HG02970 (cell line): ENCODE measurements around the gene THSD8.

Experiments used
- ATAC-seq: cut with Tn5 transposase; IDR thresholded peaks from one replicate; pipeline ENCODE4 v1.9.1; 2021; ENCODE audit warnings: mild to moderate bottlenecking, moderate library complexity, moderate number of reproducible peaks; ENCODE audit not compliant: unreplicated experiment, low FRiP score

Gene THSD8

DNA sequence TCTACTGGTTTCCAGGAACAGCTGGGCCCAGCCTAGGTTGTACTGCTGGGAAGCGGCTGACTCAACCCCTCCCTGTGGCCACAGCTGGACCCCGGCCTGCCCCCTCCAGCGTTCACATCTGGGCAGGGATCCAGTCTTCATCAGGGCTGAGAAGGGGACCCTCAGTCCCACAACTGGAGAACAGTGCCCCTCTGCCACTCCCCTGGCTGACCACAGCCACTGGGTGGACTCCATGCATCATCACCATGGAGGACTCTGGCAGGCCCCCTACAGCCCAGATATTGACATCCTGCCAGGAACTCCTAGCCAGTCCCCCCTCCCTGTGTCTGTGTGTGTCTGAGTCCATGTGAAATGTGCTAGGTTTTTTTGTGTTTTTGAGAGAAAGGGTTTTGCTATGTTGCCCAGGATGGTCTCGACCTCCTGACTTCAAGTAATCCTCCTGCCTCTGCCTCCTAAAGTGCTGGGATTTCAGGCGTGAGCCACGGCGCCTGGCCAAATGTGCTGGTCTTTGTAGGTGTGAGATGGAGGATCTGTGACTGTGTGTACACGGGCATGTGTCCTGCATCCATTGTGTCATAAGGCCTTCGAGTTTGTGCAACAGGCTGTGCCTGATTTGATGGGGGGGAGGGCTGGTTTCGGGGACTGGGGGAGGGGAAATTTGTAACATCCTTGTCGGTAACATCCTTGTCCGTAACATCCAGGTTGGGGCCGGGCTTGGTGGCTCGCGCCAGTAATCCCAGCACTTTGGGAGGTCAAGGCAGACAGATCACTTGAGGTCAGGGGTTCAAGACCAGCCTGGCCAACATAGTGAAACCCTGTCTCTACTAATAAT is 22.5 kb upstream of the THSD8 start:
- ATAC-seq: no peak

DNA sequence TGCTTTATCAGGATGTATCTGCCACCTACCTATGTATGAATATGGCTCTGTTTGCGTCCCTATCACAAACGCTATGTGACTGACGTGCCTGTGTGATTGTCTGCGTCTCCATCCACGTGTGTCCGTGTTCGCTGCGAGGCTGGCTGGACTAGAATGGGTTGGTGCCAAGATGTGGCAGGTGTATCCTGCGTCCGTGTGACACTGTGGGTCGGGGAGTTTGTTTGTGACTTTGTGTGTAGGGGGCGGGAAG is 19.8 kb upstream of the THSD8 start:
- ATAC-seq: no peak

DNA sequence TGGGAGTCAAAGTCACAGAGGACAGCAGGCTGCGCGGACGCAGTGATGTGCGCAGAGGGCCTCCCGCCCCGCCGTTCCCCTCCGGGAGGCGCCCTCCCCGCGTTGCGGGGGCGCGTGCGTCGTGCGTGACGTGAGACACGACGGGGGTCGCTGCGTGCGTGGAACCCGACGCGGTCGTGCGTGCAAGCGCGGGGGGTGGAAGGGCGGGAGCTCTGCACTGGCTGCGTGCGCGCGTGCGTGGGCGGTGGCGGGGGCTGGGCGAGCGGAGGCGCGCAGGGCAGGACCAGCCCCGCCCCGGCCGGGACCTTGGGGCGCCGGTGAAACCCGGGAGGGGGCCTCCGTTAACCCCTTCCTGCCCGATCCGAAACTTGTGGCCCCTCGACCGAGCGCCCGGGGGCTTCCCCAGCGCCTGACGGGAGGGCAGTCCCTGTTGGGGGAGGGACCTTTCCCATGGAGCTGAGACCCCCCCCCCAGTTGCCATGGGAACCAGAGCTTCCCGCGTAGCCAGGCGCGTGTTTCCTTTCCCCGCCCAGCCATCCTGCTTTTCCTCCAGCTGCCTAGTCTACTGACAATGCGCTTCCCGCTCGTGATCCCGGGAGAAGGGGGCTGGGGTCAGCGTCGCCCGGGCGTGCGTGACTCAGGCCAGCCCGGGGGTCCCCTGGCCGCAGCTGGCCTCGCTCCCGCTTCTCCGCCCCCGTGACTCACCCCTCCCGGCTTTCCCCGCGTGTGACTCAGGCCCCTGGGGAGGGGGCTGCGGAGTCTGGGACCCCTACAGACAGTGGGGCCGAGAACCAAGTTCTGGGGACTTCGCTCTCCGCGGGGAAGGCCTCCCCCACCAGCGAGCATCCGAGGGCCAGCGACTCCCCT is 19.2 kb upstream of the THSD8 start:
- peak; percentile 38 for ATAC-seq

DNA sequence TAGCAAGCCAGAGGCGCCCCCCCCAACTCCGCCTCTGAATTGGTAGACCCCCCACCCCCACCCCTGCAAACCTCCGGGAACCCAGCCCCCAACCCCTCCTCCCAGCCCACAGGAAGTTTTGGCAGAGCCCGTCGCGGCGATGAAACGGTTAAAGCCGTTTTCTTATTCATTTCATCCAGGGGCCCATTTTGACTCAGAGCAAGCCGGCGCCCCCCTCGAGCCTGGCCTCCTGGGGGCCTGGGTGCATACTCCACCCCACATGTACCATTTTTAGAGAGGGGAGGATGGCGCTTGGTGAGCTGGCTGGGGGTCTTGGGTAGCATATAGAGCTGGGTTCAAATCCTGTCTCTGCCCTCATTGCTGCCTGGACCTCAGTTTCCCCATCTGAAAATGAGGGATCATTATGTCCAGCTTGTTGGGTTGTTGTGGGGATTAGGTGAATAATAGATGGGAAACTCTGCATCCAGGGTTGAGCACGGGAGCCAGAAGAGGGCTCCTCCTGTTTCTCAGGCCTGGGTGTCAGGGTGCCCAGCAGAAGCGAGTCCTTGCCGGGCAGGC is 18.5 kb upstream of the THSD8 start:
- ATAC-seq: no peak

DNA sequence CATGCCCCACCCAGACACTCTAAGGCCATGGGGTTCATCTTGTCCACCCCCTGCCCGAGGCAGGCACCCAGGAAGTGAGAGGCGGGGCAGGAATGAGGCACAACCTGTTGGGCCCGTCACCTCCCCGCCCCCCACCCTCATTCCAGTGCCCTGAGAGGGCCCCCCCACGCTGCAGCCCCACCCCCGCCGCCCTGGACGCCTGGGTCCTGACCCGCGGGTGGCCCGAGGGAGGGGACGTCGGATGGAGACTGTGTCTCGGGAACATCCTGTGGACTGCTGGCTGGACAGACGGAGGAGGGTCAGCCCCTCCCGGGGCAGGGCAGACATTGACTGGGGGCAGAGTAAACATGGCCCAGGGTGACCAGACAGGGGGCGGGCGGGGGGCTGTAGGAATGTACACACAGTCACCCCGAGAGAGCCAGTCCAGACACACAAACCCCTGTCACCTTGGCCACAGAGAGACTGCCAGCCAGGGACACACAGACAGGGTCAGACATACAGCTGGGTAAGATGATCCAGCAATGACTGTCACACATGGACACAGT is 17.9 kb upstream of the THSD8 start:
- ATAC-seq: no peak

DNA sequence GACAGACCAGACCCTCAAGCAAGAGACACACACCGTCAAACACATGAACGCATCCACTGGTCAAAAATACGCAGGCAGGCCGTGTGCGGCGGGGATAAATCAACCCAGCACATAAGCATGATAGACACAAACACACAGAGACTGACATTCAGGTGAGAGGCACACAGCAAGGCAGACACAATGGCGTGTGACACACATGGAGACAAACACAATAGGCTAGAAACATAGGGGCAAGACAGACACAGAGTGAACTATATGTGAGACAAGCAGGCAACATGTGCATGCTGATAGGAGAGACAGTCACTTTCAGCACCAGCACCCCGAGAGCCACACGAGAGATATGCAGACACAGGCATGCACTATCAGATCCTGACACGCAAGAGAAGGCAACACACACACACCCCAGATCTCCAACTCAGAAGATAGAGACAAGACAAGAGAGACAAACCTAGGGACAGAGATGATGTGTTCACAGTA is 17.4 kb upstream of the THSD8 start:
- ATAC-seq: no peak

DNA sequence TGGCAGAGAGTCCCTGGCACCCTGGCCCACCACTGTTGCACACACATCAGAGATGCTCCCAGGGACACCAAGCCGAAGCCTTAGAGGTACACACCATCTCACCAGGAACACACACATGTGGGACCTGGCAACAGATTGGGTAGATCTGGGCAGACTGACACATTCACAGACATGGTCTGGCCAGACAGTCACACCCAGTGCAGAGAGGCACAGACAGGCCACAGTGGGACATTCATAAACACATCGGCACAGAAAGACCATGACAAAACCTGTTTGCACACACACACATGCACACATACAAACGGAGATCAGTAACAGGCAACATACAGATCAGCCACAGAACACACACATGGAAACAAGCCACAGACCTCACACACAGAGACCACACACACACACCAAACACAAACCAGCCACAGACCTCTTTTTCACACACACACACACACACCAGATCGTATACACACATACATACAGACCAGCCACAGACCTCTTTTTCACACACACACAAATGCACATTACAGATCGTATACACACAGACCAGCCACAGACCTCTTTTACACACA is 16.9 kb upstream of the THSD8 start:
- no peak for ATAC-seq

DNA sequence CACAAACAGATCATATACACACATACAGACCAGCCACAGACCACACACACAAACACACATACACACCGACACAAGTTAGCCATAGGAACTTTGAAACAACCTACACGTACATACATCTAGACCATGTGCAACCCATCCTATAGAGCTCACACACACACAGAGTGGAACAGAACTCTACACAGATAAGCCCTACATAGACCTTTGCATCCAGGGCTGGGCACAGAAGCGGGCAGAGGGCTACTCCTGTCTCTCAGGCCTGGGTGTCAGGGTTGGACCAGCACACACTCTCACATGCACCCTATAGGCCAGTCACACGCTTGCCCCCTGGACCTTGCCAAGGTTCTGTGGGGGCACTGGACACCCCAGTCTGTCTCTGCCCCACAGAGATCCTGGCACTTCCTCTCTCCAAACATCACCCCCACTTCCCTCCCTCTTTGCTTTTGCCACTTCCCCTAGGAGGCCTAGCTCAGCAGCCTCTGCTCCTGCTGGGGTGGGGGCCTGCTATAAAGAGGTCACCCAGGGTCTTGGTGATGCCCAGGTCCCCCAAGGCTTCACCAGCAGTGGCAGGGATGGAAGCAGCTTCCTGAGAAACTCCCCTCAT is 16.3 kb upstream of the THSD8 start:
- ATAC-seq: no peak

DNA sequence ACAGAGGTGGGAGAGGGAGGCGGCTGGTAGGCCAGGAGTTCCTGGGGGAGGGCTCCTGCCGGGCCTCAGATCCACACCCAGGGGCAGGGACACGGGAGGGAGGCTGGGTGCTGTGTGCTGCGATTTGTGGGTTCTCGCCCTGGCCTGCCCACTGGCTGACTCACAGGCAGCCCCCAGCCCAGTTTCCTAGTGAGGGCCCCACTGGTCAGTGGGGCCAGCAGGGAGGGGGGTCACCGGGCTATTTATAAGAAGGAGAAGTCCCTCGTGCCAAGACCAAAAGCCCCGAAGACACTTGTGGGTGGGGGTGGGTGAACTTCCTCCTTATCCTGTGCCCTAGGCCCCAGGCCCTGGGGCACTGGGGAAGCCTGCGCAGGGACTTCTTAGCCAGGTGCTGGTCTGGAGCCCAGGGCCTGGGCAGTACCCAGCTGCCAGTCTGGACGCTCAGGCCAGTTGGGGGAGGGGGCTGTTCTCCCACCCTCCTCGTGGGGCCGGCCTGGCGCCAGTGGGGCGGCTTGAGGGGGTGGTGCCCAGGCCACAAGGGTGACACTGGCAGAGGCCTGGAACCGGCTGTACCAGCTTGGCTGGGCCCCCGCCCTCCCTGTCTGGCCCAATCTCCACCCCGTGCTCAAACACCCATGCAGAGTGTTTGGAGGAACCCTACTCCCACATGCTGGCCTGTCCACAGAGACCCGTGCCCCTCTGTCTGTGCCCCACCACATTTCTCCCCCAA is 15.6 kb upstream of the THSD8 start:
- ATAC-seq: no peak

DNA sequence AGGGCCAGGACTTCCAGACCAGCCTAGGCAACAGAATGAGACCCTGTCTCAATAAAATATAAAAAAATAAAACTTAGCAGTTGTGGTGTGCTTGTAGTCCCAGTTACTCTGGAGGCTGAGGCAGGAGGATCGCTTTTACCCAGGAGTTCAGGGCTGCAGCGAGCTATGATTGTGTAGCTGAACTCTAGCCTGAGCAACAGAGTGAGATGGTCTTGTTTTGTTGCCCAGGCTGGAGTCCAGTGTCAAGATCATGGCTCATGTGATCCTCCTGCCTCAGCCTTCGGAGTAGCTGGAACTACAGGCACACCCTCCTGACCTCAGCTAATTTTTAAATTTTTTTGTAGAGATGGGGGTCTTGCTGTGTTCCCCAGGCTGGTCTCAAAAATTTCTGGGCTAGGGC is 14.9 kb upstream of the THSD8 start:
- ATAC-seq: no peak

DNA sequence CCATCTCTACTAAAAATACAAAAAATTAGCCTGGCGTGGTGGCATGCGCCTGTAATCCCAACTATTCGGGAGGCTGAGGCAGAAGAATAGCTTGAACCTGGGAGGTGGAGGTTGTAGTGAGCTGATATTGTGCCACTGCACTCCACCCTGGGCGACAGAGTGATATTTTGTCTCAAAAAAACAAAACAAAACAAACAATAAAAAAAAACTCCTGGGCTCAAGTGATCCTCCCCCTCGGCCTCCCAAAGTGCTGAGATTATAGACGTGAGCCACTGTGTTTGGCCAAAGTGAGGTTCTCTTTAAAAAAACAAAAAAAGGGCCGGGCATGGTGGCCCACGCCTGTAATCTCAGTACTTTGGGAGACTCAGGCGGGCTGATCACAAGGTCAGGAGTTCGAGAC is 14.4 kb upstream of the THSD8 start:
- no peak for ATAC-seq

DNA sequence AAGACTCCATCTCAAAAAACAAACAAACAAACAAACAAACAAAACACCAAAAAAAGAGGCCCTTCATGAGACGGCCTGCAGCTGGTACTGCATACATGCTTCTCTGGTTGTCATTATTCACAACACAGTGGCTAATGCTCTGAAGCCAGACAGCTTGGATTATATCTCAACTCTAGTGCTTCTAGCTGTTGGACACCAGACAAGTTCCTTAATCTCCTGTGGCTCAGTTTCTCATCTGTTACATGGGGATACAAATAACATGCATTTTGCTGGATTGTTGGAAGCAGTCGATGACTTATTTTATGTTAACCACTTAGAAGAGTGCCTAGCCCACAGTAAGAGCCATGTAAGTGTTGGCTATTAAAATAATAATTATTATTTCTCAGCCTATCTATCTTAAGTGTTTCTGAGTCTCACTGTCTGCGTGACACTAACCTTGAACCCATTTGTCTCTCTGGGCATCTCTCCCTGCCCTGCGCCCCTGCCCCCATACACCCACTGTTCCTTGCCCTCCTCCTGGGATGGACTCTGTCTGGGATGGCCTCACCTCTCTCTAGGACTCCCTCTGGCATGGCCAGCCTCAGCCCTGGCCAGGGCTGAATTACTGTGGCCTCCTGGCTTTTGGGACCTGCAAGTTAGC is 13.7 kb upstream of the THSD8 start:
- ATAC-seq: no peak

DNA sequence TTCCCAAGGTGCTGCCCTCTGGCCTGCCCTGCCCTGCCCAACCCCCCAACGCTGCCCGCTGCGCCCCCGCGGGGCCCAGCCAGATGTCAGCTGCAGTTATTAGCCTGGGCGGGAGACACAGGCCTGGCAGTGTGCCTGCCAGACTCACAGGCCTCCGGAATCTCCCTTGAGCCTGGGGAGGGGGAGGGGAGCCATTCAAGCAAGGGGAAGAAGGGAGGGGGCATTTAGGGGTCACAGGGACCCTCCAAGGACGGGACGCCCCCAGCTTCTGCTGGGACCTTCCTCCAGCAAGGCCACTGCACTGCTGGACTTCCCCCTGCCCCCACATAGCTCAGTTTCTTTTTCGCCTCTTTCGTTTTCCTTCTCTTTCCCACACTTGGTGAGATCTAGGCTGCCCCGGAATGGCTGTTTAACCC is 13.2 kb upstream of the THSD8 start:
- ATAC-seq: no peak

DNA sequence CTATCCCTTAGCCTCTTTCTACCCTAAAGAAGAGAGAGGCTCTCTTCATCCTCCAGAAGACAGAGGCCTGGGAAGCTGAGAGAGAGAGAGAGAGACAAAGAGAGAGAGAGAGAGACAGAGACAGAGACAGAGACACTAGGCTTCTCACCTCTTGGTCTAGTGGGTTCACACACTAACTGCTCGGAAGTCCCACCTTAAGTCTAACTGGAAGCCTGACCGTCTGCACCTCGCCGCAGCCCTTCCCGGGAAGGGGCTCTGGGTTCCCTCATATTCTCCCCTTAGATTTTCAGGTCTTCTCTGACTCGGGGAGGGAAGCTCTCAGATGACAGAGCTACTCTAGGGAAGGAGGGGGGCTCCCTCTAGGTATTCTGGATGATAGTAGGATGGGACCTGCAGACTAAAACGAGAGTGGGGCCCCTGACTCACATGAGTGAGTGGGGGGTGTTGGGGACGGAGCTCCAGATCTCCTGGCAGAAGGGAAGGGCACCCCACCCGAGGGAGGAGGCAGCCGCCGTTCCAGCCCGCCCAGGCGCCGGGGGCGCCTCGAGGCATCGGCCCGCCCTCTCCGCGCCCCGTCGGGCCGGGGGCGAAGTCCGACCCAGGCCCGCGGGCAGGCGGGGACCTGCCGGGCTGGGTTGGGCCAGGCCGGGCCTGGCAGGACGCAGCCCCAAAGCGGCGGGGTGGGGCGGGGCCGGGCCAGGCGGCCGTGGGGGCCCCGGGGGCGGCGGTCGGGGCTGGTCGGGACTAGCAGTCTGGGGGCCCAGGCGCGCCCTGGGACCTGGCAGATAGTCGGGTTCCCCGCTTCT is 12.6 kb upstream of the THSD8 start:
- ATAC-seq: no peak

DNA sequence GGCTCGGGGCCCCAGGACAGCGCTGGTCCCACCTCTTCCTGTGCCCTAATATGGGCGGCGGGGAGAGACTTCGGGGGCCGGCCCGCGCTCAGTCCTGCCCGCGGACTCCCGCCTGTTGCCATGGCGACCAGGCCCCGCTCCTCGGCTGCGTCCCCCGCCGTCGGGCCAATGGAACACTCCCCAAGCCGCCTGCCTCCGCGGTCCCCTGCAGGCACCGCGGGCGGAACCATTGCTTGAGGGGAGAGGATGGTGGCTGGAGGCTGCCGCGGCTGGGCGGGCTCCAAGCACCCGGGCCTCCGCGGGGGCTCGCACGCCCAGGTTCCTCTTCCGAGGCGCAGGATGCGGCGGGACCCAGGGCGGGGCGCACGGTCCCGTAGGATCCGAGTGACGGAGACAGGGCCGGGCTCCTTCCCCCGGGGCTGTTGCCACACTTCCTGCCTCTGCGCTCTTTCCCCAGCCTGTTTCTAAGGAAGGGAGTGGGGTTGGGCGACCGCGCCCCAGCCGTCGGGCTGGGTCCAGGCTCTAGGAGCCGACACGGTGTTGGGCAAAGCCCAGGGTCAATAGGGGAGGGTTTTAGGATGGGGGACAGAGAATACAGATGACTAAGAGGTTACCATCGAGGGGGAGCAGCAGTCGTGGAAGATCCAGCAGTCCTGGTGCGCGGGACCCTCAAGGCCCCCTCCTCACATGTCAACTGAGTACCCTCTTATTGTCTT is 11.8 kb upstream of the THSD8 start:
- peak; percentile 29 for ATAC-seq

DNA sequence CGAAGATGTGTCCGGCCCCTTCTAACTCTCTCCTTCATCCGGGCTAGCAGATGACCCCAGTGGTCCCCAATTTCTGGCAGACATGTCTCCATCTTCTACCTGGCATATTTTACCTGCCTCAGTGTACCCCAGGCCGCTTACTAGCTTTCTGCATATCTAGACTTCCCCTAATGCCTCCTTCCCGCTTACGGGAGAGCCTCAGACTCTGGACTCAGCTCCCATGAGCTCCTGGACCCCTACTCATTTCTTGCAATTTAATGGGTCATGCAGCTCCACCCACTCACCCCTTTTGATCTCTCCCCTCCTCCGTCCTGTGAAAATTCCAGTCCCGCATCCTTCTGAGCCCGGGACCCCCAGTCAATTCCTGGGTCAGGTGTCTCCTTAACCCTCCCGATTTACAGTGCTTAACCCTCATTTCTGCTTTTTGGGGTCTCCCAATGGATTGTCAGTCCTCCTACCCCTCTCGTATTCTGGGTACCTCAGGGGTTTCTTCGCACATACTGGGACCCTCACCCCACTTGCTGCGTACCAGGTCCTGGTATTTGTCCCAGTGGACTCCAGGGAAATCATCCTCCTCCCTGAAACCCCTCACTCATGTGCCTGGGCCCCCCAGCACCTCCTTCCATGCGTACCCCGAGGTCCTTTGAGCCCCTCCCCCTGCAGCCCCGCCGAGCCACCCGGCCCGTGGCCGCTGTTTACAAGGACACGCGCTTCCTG is 11.1 kb upstream of the THSD8 start:
- no peak for ATAC-seq

DNA sequence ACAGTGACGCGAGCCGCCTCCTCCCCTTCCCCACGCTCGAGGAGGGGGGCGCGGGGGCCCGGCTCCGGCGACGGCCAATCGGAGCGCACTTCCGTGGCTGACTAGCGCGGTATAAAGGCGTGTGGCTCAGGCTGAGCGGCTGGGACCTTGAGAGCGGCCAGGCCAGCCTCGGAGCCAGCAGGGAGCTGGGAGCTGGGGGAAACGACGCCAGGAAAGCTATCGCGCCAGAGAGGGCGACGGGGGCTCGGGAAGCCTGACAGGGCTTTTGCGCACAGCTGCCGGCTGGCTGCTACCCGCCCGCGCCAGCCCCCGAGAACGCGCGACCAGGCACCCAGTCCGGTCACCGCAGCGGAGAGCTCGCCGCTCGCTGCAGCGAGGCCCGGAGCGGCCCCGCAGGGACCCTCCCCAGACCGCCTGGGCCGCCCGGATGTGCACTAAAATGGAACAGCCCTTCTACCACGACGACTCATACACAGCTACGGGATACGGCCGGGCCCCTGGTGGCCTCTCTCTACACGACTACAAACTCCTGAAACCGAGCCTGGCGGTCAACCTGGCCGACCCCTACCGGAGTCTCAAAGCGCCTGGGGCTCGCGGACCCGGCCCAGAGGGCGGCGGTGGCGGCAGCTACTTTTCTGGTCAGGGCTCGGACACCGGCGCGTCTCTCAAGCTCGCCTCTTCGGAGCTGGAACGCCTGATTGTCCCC is 10.4 kb upstream of the THSD8 start, which contains the start of gene JUNB:
JUNB (plus strand) TSS at position 142 of the 706 bp plus-strand sequence; CDS start at position 428, 286 bp downstream.
- ATAC-seq: peak; percentile 30
